Measurements from ENCODE around the gene MYO5B. TPM values are rescaled to one million over a fixed set of nuclear protein-coding genes. Genes with fewer than 3 reads are reported as not detected.

The MYO5B gene
- total and polyA plus RNA-seq, 9 of the 15 experiments (the other 6 are each of a cell fraction or from before 2014, with no cell fraction given): 0.07 to 0.42 (median 0.28) TPM

DNA sequence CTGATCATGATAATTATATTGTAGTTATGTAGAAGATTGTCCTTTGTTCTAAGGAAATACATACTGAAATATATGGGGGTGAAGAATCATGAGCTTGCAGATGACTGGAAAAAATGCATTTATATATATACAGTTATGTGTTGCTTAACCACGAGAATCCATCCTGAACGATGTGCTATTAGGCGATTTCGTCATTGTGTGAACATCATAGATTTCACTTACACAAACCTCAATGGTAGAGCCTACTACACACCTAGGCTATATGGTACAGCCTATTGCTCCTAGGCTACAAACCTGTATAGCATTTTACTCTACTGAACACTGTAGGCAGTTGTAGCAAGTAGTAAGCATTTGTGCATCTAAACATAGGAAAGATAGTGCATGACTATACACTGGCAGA, 379.0 kb downstream of the MYO5B start:
- DNase-seq (ENCODE audit: extremely low read depth in 1 of 4, low spot score in 3 of 4): no peak
- no peak overlapping the region for H2AFZ ChIP-seq (ENCODE audit: low read depth, low read length)
- in situ Hi-C loops (cut with MboI) (no loop called here), intact Hi-C loops (cut with micrococcal nuclease) (no loop called here)
- no peak for ATAC-seq
- H3K4me2 ChIP-seq (ENCODE audit: insufficient read depth, low read length): no peak overlapping the region
- no peaks in the 10 kb centered on the region for H3K9me3 ChIP-seq (replicated peaks; ENCODE audit: control insufficient read depth, insufficient read depth, low read depth, low read length)
- no TSS peak for BruUV-seq (replicated peaks)
- TF ChIP-seq, protein P1, sequence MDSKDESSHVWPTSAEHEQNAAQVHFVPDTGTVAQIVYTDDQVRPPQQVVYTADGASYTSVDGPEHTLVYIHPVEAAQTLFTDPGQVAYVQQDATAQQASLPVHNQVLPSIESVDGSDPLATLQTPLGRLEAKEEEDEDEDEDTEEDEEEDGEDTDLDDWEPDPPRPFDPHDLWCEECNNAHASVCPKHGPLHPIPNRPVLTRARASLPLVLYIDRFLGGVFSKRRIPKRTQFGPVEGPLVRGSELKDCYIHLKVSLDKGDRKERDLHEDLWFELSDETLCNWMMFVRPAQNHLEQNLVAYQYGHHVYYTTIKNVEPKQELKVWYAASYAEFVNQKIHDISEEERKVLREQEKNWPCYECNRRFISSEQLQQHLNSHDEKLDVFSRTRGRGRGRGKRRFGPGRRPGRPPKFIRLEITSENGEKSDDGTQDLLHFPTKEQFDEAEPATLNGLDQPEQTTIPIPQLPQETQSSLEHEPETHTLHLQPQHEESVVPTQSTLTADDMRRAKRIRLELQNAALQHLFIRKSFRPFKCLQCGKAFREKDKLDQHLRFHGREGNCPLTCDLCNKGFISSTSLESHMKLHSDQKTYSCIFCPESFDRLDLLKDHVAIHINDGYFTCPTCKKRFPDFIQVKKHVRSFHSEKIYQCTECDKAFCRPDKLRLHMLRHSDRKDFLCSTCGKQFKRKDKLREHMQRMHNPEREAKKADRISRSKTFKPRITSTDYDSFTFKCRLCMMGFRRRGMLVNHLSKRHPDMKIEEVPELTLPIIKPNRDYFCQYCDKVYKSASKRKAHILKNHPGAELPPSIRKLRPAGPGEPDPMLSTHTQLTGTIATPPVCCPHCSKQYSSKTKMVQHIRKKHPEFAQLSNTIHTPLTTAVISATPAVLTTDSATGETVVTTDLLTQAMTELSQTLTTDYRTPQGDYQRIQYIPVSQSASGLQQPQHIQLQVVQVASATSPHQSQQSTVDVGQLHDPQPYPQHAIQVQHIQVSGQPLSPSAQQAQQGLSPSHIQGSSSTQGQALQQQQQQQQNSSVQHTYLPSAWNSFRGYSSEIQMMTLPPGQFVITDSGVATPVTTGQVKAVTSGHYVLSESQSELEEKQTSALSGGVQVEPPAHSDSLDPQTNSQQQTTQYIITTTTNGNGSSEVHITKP (IDR thresholded peaks at IDR 0.05; ENCODE audit: partially characterized antibody): peak; percentile 44
- no peak for TF ChIP-seq ZFPM2 (CRISPR knock-in tag; IDR thresholded peaks at IDR 0.05)
- POLR2A ChIA-PET: no interaction called here
- no peaks in the 10 kb centered on the region for H3K9me1 ChIP-seq (ENCODE audit: control insufficient read depth, insufficient read depth, low read length)
- CTCF ChIA-PET (ENCODE audit: low intra/inter-chr PET ratio): no interaction called here
- H3K79me2 ChIP-seq (ENCODE audit: control insufficient read depth, insufficient read depth, low read length): peaks cover 10% of the 10 kb centered on the region; the same call in 2 of the 3 replicates
- H4K20me1 ChIP-seq (replicated peaks; ENCODE audit: control insufficient read depth, insufficient read depth, low read length): no peaks in the 10 kb centered on the region
- no peaks in the 10 kb centered on the region for H3K36me3 ChIP-seq (ENCODE audit: control insufficient read depth, insufficient read depth, low read length)
- no peak overlapping the region for H3K9ac ChIP-seq (ENCODE audit: insufficient read depth in 1 of 2, low read depth in 2 of 2, low read length in 2 of 2)
- peaks cover 14 to 21% of the 10 kb centered on the region in 2 experiments; a peak in 4 of 5 replicates for H3K4me1 ChIP-seq (replicated peaks in 1 of 2; ENCODE audit: control insufficient read depth in 2 of 2, insufficient read depth in 2 of 2, low read length in 2 of 2)
- 92% methylated on average over 4 of the region's 4 CpGs for WGBS (ENCODE audit: insufficient coverage, low coverage, missing lambda C conversion rate)
- no peak overlapping the region for H3K4me3 ChIP-seq
- no peaks in the 10 kb centered on the region for H3K27me3 ChIP-seq (ENCODE audit: control insufficient read depth in 2 of 2, insufficient read depth in 2 of 2, low read length in 2 of 2)
- no peak for FAIRE-seq
- no peak overlapping the region for H3K27ac ChIP-seq (ENCODE audit: extremely low read depth, low read depth, low read length)
